Measurements from ENCODE around the gene CDH23.

GRCh38 chr10:71513540-71513853 lies 116.8 kb downstream of the CDH23 start:
- no peak for TF ChIP-seq CTCF (conservative IDR thresholded peaks at IDR 0.05; ENCODE audit: low read depth, low read length)
- no peak for TF ChIP-seq EZH2 (IDR thresholded peaks at IDR 0.05; ENCODE audit: low read length, unreplicated experiment)
- no peak for TF ChIP-seq EZH2phosphoT487 (IDR thresholded peaks at IDR 0.05; ENCODE audit: borderline replicate concordance, low read length)
